ENCODE measurements around the gene OTUD7B. TPM values are rescaled to one million over a fixed set of nuclear protein-coding genes. Genes with fewer than 3 reads are reported as not detected.
A peak's percentile ranks its signal among the peaks of the same experiment; 100 is the strongest.

OTUD7B gene
- 22.5 and 23.5 TPM in 2 replicates for total RNA-seq (2021)
- long read RNA-seq, full-length matches to known transcripts = 1 of 3 reads
- long read RNA-seq, partial matches to known transcripts = 0 of 3 reads
- long read RNA-seq, other reads (novel, unspliced or antisense) = 2 of 3 reads

DNA sequence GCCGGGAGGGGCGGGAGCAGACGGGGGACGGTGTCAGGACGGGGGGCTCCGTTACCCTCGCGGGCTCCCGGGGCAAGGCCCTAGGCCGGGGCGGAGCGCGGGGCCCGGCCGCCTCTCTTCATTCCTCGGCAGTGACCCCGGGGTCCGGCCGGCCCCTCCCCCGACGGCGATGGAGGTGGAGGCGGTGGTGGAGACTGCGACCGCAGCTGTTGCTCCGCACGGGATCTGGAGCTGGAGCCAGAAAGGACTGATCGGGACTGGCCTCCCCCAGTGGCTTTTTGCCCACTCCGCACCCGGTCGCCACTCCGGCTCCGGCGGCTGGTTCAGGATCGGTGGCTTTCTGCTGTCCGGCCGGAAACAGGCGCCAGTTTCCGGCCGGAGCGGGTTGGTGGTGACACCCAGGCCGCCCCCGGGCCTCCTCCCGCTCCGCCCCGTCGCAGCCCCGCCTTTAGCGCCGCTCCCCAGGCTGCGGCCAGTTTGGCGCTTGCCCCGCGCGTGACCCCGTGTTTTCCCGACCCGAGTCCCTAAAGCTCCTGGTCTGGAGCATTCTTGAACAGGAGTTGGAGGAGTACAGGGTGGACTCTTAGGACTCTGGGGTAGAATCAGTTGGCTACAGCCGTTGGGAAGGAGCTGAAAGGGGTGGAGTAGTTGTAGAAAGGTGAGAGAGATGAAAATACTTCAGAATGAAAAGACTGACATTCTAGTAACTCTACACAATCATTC, at the start of gene OTUD7B:
TSS of gene OTUD7B (minus strand) at position 334 of the 723 bp plus-strand sequence. CDS start 33,216 bp downstream, outside the sequence.
- Histone ChIP-seq H3K56ac (ENCODE audit: insufficient read length, low read depth, low read length) (no peak within 1 kb of the TSS), H3K18ac (ENCODE audit: insufficient read length, low read depth, low read length) (peak within 1 kb of the TSS; percentile 22), H3K23me2 (ENCODE audit: insufficient read length, low read depth, low read length, poor library complexity, severe bottlenecking) (peaks cover 15% of the 10 kb centered on the region), H4K20me1 (ENCODE audit: control insufficient read depth, insufficient read depth, insufficient read length) (peaks cover 2% of the 10 kb centered on the region), H3T11ph (ENCODE audit: low read length) (no peak within 1 kb of the TSS), H4K5ac (ENCODE audit: insufficient read length, low read depth, low read length) (no peak within 1 kb of the TSS), H3K23ac (ENCODE audit: insufficient read length, low read depth, low read length) (no peak within 1 kb of the TSS), H2AFZ (ENCODE audit: low read length) (peak within 1 kb of the TSS; percentile 85), H3K9ac (ENCODE audit: extremely low read depth, insufficient read length, low read length) (peak within 1 kb of the TSS; percentile 86), H3K9me3 (ENCODE audit: control insufficient read depth, low read depth, low read length) (no peaks in the 10 kb centered on the region), H2BK5ac (ENCODE audit: insufficient read length, low read length) (peak within 1 kb of the TSS; percentile 36), H3K4ac (ENCODE audit: low read depth, low read length) (no peak within 1 kb of the TSS), H3K4me2 (ENCODE audit: insufficient read depth, insufficient read length, low read length) (peak within 1 kb of the TSS; percentile 94), H2AK5ac (ENCODE audit: insufficient read length, low read length) (no peak within 1 kb of the TSS), H2BK120ac (ENCODE audit: low read depth, low read length, poor library complexity, severe bottlenecking) (no peak within 1 kb of the TSS), H3K4me1 (ENCODE audit: insufficient read depth, low read length) (no peaks in the 10 kb centered on the region), H4K8ac (replicated peaks; ENCODE audit: insufficient read length, low read depth, low read length) (no peak within 1 kb of the TSS), H4K91ac (ENCODE audit: insufficient read length, low read depth, low read length) (no peak within 1 kb of the TSS), H3K79me2 (ENCODE audit: insufficient read depth, low read length) (peaks cover 4% of the 10 kb centered on the region; the same call in 1 of the 2 replicates), H3K27ac (ENCODE audit: insufficient read length, low read depth, low read length) (peak within 1 kb of the TSS; percentile 67), H3K27me3 (ENCODE audit: insufficient read depth, low read length) (no peaks in the 10 kb centered on the region), H2BK20ac (ENCODE audit: low read depth, low read length, poor library complexity, severe bottlenecking) (no peak within 1 kb of the TSS), H3K79me1 (ENCODE audit: insufficient read depth, low read depth, low read length, poor library complexity, severe bottlenecking) (no peaks in the 10 kb centered on the region), H3K14ac (ENCODE audit: insufficient read depth, low read length) (peak within 1 kb of the TSS; percentile 62; the same call in 1 of the 2 replicates), H2BK15ac (ENCODE audit: low read depth, low read length) (no peak within 1 kb of the TSS), H2BK12ac (ENCODE audit: insufficient read length, low read depth, low read length) (no peak within 1 kb of the TSS)
- peak within 1 kb of the TSS; percentile 96 to 98 (median 98) for H3K27ac Mint-ChIP-seq
- H3K9me3 Mint-ChIP-seq = no peaks in the 10 kb centered on the region; a peak in 1 of 5 replicates
- DNase-seq = peak; percentile 84
- TF ChIP-seq, protein P1, sequence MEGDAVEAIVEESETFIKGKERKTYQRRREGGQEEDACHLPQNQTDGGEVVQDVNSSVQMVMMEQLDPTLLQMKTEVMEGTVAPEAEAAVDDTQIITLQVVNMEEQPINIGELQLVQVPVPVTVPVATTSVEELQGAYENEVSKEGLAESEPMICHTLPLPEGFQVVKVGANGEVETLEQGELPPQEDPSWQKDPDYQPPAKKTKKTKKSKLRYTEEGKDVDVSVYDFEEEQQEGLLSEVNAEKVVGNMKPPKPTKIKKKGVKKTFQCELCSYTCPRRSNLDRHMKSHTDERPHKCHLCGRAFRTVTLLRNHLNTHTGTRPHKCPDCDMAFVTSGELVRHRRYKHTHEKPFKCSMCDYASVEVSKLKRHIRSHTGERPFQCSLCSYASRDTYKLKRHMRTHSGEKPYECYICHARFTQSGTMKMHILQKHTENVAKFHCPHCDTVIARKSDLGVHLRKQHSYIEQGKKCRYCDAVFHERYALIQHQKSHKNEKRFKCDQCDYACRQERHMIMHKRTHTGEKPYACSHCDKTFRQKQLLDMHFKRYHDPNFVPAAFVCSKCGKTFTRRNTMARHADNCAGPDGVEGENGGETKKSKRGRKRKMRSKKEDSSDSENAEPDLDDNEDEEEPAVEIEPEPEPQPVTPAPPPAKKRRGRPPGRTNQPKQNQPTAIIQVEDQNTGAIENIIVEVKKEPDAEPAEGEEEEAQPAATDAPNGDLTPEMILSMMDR (conservative IDR thresholded peaks at IDR 0.05) = no peak
- H3K4me1 Mint-ChIP-seq = peaks cover 17 to 27% of the 10 kb centered on the region in 2 experiments
- no peaks in the 10 kb centered on the region; the same call in 1 of the 2 replicates for H3K27me3 Mint-ChIP-seq (ENCODE audit: low read depth)
- H3K4me3 Mint-ChIP-seq = peak within 1 kb of the TSS; percentile 94 to 97
- H3K36me3 Mint-ChIP-seq (ENCODE audit: insufficient read depth in 1 of 3, low read depth in 3 of 3) = peaks cover 0 to 4% (median 3%) of the 10 kb centered on the region in 3 experiments; a peak in 3 of 7 replicates
- no CpG with 5 or more reads among the region's 59 CpGs for WGBS (ENCODE audit: extremely low coverage, insufficient read length, low lambda C conversion rate)
